ENCODE measurements around the gene IL23R. TPM values are rescaled to one million over a fixed set of nuclear protein-coding genes. Genes with fewer than 3 reads are reported as not detected.

Gene IL23R
- total RNA-seq, 1 donor from 2014 or later = not detected

GRCh38 chr1:67148516-67149178 is 17.6 kb upstream of the IL23R start:
- no peaks in the 10 kb centered on the region for H3K9me3 Mint-ChIP-seq (ENCODE audit: unreplicated experiment)
- Histone ChIP-seq H3K36me3 (ENCODE audit: insufficient read depth, low read length) (no peaks in the 10 kb centered on the region), H3K27me3 (ENCODE audit: insufficient read depth, low read length) (no peaks in the 10 kb centered on the region), H3K79me2 (ENCODE audit: insufficient read depth, low read length) (no peaks in the 10 kb centered on the region), H3K9me3 (ENCODE audit: insufficient read depth, low read depth, low read length) (no peaks in the 10 kb centered on the region), H3K27ac (ENCODE audit: low read depth, low read length) (no peak overlapping the region), H3K9ac (ENCODE audit: low read length) (no peak overlapping the region), H3K4me1 (ENCODE audit: insufficient read depth, low read length) (no peaks in the 10 kb centered on the region), H3K4me3 (ENCODE audit: insufficient read depth, low read depth, low read length) (no peak overlapping the region), H2AFZ (ENCODE audit: low read depth, low read length) (peak overlapping the region; percentile 50), H3K4me2 (ENCODE audit: low read length) (peak overlapping the region; percentile 13), H4K20me1 (ENCODE audit: insufficient read depth, low read length) (no peaks in the 10 kb centered on the region)
- H3K27me3 Mint-ChIP-seq (ENCODE audit: low read depth, unreplicated experiment) = peaks cover 8% of the 10 kb centered on the region
- H3K27ac Mint-ChIP-seq (ENCODE audit: unreplicated experiment) = peak overlapping the region; percentile 73
- H3K4me3 Mint-ChIP-seq (ENCODE audit: unreplicated experiment) = no peak overlapping the region
- H3K4me1 Mint-ChIP-seq (ENCODE audit: low read depth, unreplicated experiment) = no peaks in the 10 kb centered on the region
- no peak for TF ChIP-seq CTCF (IDR thresholded peaks at IDR 0.05; ENCODE audit: insufficient read depth, low read depth, low read length)
- no peak for TF ChIP-seq EZH2 (IDR thresholded peaks at IDR 0.05; ENCODE audit: insufficient read depth, low read length)
- no peak for FAIRE-seq
- no peaks in the 10 kb centered on the region for H3K36me3 Mint-ChIP-seq (ENCODE audit: low read depth, unreplicated experiment)
- no peak for DNase-seq (ENCODE audit: low read depth)

- H3K27ac Mint-ChIP-seq (ENCODE audit: unreplicated experiment) = peak overlapping the region; percentile 73
- no peaks in the 10 kb centered on the region for H3K4me1 ChIP-seq (ENCODE audit: insufficient read depth, low read length)
- TF ChIP-seq EZH2 (IDR thresholded peaks at IDR 0.05; ENCODE audit: insufficient read depth, low read length) (no peak), CTCF (IDR thresholded peaks at IDR 0.05; ENCODE audit: insufficient read depth, low read depth, low read length) (peak; percentile 76)
- no peaks in the 10 kb centered on the region for H3K9me3 Mint-ChIP-seq (ENCODE audit: unreplicated experiment)
- peak overlapping the region; percentile 50 for H2AFZ ChIP-seq (ENCODE audit: low read depth, low read length)
- H3K27ac ChIP-seq (ENCODE audit: low read depth, low read length) = no peak overlapping the region
- DNase-seq (ENCODE audit: low read depth) (peak; percentile 68), FAIRE-seq (peak; percentile 37)
- H3K27me3 ChIP-seq (ENCODE audit: insufficient read depth, low read length) = no peaks in the 10 kb centered on the region
- peaks cover 8% of the 10 kb centered on the region for H3K27me3 Mint-ChIP-seq (ENCODE audit: low read depth, unreplicated experiment)
- no peaks in the 10 kb centered on the region for H3K4me1 Mint-ChIP-seq (ENCODE audit: low read depth, unreplicated experiment)
- no peaks in the 10 kb centered on the region for H3K36me3 ChIP-seq (ENCODE audit: insufficient read depth, low read length)
- no peaks in the 10 kb centered on the region for H3K36me3 Mint-ChIP-seq (ENCODE audit: low read depth, unreplicated experiment)
- H4K20me1 ChIP-seq (ENCODE audit: insufficient read depth, low read length) = no peaks in the 10 kb centered on the region
- H3K79me2 ChIP-seq (ENCODE audit: insufficient read depth, low read length) = no peaks in the 10 kb centered on the region
- no peaks in the 10 kb centered on the region for H3K9me3 ChIP-seq (ENCODE audit: insufficient read depth, low read depth, low read length)
- no peak overlapping the region for H3K4me3 ChIP-seq (ENCODE audit: insufficient read depth, low read depth, low read length)
- no peak overlapping the region for H3K9ac ChIP-seq (ENCODE audit: low read length)
- peak overlapping the region; percentile 13 for H3K4me2 ChIP-seq (ENCODE audit: low read length)
- no peak overlapping the region for H3K4me3 Mint-ChIP-seq (ENCODE audit: unreplicated experiment)
Observed at GRCh38 chr1:67149179-67149770, 17.0 kb upstream of the IL23R start.

- no peaks in the 10 kb centered on the region for H3K9me3 Mint-ChIP-seq (ENCODE audit: unreplicated experiment)
- FAIRE-seq = no peak
- H3K27ac Mint-ChIP-seq (ENCODE audit: unreplicated experiment) = no peak overlapping the region
- Histone ChIP-seq H3K36me3 (ENCODE audit: insufficient read depth, low read length) (no peaks in the 10 kb centered on the region), H3K79me2 (ENCODE audit: insufficient read depth, low read length) (no peaks in the 10 kb centered on the region), H3K4me3 (ENCODE audit: insufficient read depth, low read depth, low read length) (no peak overlapping the region), H3K9me3 (ENCODE audit: insufficient read depth, low read depth, low read length) (no peaks in the 10 kb centered on the region), H2AFZ (ENCODE audit: low read depth, low read length) (no peak overlapping the region), H4K20me1 (ENCODE audit: insufficient read depth, low read length) (no peaks in the 10 kb centered on the region), H3K4me1 (ENCODE audit: insufficient read depth, low read length) (no peaks in the 10 kb centered on the region), H3K4me2 (ENCODE audit: low read length) (no peak overlapping the region), H3K9ac (ENCODE audit: low read length) (no peak overlapping the region), H3K27me3 (ENCODE audit: insufficient read depth, low read length) (no peaks in the 10 kb centered on the region), H3K27ac (ENCODE audit: low read depth, low read length) (no peak overlapping the region)
- TF ChIP-seq EZH2 (IDR thresholded peaks at IDR 0.05; ENCODE audit: insufficient read depth, low read length) = no peak
- no peak for TF ChIP-seq CTCF (IDR thresholded peaks at IDR 0.05; ENCODE audit: insufficient read depth, low read depth, low read length)
- peaks cover 11% of the 10 kb centered on the region for H3K27me3 Mint-ChIP-seq (ENCODE audit: low read depth, unreplicated experiment)
- H3K36me3 Mint-ChIP-seq (ENCODE audit: low read depth, unreplicated experiment) = no peaks in the 10 kb centered on the region
- no peak for DNase-seq (ENCODE audit: low read depth)
- no peaks in the 10 kb centered on the region for H3K4me1 Mint-ChIP-seq (ENCODE audit: low read depth, unreplicated experiment)
- no peak overlapping the region for H3K4me3 Mint-ChIP-seq (ENCODE audit: unreplicated experiment)
Observed at GRCh38 chr1:67150931-67151330, 15.3 kb upstream of the IL23R start.
